NOMO-1 (cell line): ENCODE data around the gene ZNF497.
"Not testable (repeated sequence)": the region's sequence is repeated elsewhere in the genome, so short reads cannot be mapped to it uniquely, and the experiment has no call there.

Source experiments
- DNase-seq, 2 experiments: peaks; one replicate each; lab custom pipeline; 2025; ENCODE audit not compliant: unreplicated experiment in 2 of 2; lab: John Stamatoyannopoulos, UW

The ZNF497 gene

DNA sequence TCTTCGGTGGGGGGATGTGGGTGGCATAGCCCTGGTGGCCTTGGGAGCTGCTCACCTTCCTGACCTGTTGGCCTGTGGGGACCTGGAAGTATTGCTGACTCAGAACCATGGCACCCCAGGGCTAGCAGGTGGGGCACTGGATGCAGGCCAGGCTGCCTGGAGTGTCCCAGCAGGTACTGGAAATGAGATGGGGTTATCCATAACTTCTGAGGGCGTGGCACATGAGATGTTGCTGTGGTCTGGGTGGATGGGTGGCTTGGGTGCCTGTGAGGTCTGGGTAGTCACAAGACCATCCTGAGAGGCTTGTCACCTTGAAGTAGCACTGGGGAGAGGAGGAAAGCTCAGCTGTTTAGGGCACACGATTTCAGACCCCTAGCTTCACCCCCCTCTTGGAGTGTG lies 32.3 kb upstream of the ZNF497 start:
- DNase-seq = no peak

DNA sequence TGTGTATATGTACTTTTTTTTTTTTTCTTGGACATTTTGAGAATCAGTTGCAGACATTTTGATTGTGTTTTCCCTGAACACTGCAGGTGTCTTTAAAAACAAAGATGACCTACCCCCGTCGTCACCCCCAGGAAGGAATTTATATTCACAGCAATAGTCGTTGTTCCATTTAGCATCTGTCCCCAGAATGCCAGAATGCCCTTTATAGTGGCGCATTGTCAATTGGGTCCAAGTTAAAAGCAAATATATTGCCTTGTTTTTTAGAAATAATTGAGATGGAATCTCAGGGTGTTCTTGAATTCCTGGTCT lies 31.1 kb upstream of the ZNF497 start:
- no peak for DNase-seq

DNA sequence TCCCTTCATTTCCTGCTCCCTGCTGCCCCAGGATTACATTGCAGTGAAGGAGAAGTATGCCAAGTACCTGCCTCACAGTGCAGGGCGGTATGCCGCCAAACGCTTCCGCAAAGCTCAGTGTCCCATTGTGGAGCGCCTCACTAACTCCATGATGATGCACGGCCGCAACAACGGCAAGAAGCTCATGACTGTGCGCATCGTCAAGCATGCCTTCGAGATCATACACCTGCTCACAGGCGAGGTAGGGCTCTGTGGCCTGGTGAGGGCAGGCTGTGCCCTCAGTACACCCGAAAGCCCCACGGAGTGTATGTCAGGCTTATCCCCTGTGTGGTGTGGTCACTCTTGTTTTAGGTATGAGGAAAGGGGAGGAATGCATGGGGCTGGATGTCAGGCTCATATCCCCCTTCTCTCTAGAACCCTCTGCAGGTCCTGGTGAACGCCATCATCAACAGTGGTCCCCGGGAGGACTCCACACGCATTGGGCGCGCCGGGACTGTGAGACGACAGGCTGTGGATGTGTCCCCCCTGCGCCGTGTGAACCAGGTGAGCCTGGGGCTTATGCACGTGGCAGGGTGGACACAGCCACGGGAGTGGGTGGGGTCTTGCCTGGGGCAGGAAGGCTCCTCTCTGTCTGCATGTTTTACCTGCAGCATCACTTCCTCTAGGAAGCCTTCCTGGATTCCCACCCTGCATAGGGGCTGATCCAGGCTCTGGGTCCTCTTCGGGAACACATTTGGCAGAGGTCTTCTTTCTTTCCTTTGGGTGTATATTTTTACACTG lies 30.6 kb upstream of the ZNF497 start:
- no peak for DNase-seq

DNA sequence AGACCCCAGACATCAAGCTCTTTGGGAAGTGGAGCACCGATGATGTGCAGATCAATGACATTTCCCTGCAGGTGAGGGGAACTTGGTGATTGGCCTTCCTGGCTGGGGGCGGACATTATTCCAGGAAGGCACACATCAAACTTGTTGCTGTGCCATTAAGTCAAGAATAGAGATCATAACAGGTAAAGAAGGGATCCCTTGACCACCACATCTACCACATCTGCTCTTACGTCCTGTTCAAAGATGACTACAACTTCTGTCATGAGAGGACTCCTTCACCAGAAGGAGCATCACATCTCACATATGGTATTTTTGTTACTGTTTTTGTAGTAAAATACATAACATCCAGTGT lies 25.6 kb upstream of the ZNF497 start:
- no peak for DNase-seq

DNA sequence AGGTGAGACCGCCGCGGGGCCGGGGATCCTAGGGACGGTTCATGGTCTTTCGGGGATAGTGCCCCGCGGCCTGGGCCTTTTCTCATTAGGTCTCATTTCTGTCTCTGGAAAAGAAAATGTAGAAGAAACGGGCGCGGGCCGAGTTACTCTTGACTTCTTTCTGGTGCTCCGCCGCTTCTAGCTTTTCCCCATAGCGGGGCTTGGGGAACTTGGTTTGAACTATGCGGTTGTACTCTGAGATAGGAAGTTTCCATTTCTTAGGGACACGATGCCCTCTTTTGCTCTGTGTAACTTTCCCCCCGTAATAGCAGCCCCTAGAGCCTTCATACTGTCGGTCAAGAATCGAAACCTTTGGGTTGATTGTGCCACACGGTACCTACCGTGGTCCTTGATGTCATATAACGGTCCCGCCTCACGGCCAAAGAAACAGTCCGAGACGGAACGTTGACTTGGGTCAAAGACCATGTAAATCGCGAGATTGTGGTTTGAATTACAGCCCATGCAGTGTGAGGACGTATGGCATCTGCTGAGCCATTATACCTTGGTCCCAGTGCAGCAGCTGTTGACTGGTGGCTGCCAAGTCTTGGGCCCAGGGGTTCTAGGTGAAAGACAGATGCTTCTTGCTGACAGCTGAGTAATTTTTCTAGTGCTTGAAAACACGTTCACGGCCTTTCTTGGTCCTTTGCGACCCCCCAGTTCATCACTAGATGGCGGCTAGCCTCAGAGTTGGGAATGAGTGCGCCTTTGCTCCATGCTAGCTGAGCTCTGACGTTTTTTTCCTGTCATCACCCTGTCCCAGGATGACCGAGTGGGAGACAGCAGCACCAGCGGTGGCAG lies 25.0 kb upstream of the ZNF497 start:
- no peak for DNase-seq

DNA sequence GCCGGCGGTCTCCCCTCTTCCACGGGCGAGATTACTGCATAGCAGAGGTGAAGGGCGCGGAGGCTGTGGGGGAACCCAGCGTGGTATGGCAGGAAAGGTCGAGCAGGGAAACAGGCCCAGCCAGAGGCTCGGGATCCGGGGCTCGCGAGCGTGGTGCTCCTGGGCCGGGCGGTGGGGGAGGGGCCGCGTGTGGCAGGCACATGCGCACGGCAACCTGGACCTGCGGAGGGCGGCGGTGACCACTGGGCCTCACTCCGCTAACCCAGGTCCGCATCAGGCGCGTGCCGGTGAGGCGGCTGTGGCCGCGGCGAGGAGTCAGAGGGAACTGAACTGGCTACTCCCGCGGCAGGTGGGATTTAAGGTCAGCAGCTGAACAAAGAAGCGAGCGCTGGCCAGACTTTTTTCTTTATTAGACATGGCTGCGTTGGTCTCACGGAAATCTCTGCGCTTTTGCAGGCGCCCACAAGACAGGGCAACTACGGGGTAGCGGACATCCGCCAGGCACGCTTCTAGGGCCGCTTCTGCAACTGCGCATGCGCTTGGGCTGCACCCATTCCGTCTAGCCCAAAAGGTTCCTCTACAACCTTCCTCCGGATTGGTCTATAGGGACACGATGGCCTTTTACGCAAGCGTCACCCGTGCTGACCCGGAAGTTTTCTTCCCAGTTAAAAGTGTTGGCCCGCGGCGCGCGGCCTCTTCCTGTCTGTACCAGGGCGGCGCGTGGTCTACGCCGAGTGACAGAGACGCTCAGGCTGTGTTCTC lies 24.2 kb upstream of the ZNF497 start, which contains the start of gene RPS5:
Gene RPS5 (plus strand): TSS at position 694 of the 762 bp plus-strand sequence. CDS start 869 bp downstream, outside the sequence.
- peak; percentile 95 to 98 for DNase-seq

DNA sequence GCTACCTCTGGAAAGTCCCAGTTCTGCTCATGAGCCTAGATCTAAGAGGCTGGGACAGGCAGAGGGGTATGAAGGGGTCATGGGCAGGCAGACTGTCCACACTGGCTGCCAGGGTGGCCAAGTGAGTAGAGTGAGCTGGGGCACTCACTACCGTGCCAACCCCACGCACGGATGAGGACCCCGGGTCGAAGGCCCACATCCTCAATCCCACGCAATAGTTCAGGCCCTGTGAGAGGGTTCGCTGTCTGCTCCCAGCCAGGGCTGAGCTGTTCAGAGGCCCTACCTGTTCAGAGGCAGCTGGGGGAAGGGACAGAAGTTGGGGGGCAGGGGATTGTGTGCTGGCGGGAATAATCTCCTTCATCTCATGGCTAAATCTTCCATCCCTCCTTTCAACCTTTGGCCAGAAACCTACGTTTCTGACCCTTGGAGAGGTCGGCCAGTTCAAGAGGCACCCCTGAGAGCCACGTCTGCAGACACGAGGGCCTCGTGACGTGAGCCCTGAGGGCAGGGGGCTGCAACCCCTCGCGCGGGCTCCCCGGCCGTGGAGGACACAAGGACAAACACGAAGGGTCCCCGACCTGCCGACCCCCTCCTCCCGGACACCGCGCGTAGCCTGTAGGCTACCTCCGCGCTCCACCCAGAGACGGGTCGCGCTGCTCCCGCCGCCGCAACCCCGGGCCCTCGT lies 23.5 kb upstream of the ZNF497 start:
- no peak for DNase-seq

DNA sequence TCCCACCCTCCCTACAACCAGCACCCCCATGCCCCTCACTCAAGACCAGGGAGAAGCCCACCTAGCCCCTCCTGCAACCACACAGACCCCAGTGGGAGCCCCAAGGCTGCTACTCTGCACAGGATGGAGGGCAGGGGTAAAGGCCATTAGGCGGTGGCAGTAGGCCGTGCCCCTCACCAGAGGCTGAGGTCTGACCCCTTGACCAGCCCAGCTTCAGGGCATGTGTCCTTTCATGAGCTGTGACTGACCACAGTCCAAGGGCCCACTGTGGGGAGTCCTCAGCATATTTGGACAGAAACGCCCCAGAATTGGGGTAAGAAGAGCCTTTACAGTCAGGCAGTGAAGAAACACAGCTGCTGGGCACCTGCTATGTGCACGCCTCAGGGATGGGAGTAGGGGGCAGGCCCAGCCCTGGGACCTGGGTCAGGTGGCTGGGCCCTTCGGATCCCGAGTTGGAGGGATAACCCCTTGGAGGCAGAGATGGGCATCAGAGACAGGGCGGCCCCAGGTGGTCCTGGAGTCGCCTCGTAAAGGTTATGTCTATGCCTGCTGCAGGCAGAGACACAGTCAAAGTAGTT lies 22.9 kb upstream of the ZNF497 start:
- DNase-seq = no peak

DNA sequence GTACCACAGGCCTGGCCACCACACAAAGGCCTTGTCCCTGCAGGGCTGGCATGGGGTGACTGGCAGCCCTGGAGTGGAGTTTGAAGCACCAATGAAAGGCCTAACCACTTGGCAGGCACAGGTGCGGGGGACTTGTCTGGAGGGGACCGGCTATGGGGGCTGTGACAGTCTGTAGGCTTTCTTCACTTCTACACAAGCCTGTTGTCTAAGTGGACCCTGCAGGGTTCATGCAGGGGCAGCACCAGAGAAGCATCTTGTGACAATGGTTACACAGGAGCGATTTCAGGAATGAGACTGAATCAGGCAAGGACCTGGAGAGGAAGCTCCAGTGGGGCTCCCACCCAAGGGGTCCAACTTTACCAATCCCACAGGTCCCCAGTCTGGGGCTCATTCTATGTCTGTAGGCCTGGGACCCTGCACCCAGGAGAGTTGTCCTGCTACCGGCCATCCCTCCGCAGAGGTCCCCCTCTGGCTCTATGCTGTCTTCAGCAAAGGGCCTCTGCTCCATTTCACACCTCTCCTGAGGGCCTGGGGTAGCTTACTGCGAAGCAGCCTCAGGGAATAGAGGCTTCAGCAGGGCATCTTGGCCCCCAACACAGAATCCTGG lies 20.5 kb upstream of the ZNF497 start:
- no peak for DNase-seq

DNA sequence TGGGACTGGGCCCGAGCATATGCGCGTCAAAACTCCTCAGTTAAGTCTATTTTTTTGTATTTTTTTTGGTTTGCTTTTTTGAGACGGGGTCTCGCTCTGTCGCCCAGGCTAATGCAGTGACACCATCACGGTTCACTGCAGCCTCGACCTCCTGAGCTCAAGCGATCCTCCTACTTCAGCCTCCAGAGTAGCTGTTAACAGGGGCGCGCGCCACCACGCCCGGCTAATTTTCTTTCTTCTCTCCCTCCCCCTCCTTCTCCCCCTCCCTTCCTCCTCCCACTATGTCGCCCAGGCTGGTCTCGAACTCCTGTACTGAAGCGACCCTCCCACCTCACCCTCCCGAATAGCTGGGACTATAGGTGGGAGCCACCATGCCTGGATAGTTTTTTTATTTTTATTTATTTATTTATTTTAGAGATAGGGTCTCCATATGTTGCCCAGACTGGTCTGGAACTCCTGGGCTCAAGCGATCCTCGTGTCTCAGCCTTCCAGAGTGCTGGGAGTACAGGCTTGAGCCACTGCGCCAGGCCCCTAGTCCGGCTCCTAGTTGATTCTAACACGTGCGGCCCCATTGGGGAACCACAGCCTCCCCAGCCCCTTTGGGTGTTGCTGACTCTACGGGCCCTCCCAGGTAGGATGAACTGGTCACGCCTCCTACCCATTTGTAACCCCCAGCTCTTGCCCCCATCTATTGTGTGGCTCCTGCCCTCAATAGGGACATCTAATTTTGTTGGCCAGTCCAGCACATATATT lies 19.1 kb upstream of the ZNF497 start:
- DNase-seq = no peak

DNA sequence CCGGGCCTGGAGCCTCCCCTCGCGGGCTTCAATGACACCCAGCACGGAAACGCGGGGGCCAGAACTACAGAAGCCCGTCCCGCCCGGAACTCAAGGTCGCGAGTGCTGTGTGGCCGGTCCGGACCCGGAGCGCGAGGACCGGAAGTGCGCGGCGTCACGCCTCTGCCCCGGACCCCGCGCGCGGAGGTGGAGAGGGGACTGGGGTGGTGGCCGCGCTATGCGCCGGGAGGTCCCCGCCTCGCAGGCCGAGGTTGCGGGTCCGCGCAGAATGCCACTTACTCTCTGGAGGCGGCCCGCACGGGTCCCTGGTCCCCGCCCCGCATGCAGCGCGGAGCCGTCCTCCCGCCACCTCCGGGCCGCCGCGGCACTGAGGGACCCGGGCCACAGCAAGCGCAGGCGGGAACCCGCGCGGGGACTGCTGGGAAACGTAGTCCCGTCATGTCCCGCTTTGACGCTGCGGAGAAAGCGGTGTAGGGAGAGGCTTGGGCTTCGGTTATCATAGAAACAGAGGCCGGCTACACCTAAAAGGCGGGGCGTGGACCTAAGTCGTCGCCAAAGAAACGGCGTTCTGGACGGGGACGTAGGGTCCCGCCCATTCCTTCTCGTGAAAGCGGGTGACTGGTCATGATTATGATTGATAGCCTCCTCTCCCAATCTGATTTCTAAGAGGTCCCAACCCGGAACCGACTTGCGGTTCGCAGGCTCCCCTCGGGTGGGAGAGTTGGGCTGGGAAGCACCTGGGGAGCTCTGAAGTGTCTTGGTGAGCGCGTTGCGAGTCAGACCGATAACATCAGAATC lies 18.3 kb upstream of the ZNF497 start, which contains the start of gene ZNF837:
Gene ZNF837 (minus strand): TSS at position 369 of the 798 bp plus-strand sequence. CDS start 11,698 bp downstream, outside the sequence.
- peak; percentile 97 to 100 for DNase-seq

DNA sequence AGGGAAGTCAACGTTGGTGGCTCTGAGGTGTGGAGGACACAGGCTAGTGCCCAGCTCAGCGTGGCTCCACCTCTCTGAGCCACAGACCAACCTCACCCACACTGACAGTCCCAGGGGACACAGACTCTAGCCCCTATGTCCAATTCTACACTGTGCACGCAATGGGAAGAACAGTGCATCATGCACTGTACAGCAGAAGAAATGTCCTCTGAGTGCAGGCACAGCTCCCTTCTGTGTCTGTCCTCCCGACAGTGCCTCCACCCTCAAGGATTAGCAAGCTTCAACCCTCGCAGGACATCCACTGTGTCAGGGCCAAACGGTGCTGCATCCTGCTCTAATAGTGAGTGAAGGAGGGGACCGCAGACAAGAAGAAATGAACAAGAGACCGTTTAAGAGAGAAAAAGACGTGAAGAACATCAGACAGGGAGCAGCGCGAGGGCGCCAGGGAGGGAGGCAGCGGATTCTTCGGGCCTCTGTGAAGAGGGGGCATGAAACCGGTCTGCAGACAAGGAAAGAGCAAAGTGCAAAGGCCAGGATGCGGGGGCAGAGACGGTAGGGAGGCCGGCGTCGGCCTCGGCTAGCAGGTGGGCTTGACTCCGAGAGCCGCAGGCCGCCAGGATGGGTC lies 17.6 kb upstream of the ZNF497 start:
- no peak for DNase-seq

DNA sequence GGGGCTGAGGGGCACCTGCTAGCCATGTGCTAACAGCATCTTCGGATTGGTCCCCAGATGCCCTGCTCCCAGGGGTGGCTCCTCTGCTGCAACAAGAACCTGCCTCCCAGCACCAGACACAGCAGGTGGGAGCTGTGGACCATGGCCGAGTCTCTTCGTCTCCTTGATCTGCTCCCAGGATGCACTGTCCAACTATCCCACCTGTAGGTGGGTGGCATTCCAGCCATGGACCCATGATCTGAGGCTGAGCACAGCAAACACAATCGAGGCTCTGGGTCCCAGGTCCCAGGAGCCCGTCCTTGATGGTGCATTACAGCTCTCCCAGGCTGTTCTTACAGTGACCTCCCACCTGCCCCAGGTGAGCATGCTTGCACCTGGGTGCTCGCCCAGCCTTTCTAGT lies 16.7 kb upstream of the ZNF497 start:
- no peak for DNase-seq

DNA sequence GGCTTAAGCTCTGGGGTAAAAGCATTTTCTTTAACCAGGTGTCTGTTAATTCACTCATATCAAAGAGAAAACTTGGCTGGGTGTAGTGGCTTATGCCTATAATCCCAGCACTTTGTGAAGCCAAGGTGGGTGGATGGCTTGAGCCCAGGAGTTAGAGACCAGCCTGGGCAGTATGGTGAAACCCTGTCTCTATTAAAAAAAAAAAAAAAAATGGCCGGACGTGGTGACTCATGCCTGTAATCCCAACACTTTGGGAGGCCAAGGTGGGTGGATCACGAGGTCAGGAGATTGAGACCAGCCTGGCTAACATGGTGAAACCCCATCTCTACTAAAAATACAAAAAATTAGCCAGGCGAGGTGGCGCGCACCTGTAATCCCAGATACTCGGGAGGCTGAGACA lies 14.2 kb upstream of the ZNF497 start:
- DNase-seq = not testable (repeated sequence)

DNA sequence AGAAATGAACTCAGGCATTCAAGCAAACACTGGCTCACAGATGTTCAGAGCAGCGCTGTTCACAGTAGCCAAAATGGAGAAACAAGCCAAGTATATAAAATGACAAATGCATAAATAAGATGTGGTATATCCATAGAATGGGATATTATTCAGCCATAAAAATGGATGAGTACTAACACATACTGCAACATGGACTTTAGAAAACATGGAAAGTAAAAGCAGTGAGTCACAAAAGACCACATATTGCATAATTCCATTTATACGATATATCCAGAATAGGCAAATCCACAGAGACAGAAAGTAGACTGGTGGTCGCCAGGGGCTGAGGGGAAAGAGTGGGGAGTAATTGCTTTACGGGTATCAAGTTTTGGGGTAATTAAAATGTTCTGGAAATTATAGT lies 11.6 kb upstream of the ZNF497 start:
- DNase-seq = peak in 1 of 2 experiments; percentile 57

DNA sequence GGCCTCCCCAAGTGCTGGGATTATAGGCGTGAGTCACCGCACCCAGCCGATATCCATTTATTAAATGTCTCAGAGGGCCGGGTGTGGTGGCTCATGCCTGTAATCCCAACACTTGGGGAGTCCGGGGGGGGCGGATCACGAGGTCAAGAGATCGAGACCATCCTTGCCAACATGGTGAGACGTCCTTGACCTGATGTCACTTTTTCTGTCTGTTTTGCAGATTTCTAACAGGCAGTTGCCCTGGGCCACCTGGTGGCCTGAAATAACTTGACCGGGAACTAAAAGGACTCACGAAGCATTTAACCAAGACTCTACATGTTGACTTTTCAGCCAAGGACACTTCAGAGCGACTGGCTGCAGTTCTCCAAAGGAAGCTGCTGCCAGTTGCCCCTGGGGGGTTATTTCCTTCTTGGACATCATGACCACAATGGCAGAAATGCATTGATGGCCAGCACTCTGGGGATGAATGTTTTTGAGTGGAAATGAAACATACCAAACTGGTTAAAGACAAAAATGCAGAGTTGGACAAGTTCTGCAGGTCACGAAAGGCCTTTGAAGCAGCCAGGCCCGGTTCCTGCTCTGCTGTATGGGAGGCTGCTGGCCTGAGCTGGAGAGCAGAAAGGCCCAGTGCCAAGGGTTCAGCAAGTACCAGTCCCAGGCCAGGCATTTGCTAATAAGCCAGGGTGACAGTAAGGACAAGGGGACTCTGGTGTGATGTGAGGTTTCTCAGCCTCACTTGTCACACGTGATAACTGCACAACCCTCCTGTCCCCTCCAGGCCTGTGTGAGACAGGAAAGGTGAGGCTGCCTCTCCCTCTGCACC lies 10.0 kb upstream of the ZNF497 start:
- DNase-seq = no peak
